Stimulated activated naive CD8-positive, alpha-beta T cell treated with anti-CD3 and anti-CD28 coated beads, Interleukin-15, Interleukin-2, amounts not matched to agents 100 ng/mL and 50 ng/mL, for 24 hours (primary cell): ENCODE measurements around the gene FRMD4A.
"Not testable (repeated sequence)": the region's sequence is repeated elsewhere in the genome, so short reads cannot be mapped to it uniquely, and the experiment has no call there.

Experiments
- H3K27ac Mint-ChIP-seq: one replicate; pipeline ENCODE4 v1.8.0; 2021; ENCODE audit warnings: mild to moderate bottlenecking, mixed read lengths
- H3K27me3 Mint-ChIP-seq: one replicate; pipeline ENCODE4 v1.8.0; 2021; ENCODE audit warnings: mixed read lengths
- H3K36me3 Mint-ChIP-seq: one replicate; pipeline ENCODE4 v1.8.0; 2021; ENCODE audit warnings: low read depth, mixed read lengths
- H3K4me1 Mint-ChIP-seq: one replicate; pipeline ENCODE4 v1.8.0; 2021; ENCODE audit warnings: low read depth, mixed read lengths
- H3K4me3 Mint-ChIP-seq: one replicate; pipeline ENCODE4 v1.8.0; 2021; ENCODE audit warnings: mild to moderate bottlenecking, mixed read lengths
- H3K9me3 Mint-ChIP-seq: one replicate; pipeline ENCODE4 v1.8.0; 2021; ENCODE audit warnings: mixed read lengths

The FRMD4A gene

GRCh38 chr10:14247377-14248116 is 83.2 kb downstream of the FRMD4A start:
- Mint-ChIP-seq H3K36me3 (no peaks in the 10 kb centered on the region), H3K27me3 (peaks cover 31% of the 10 kb centered on the region), H3K27ac (no peak overlapping the region), H3K9me3 (peaks cover 6% of the 10 kb centered on the region), H3K4me3 (no peak overlapping the region), H3K4me1 (no peaks in the 10 kb centered on the region)

- Mint-ChIP-seq H3K9me3 (no peaks in the 10 kb centered on the region), H3K27ac (no peak overlapping the region), H3K4me3 (no peak overlapping the region), H3K27me3 (peaks cover 40% of the 10 kb centered on the region), H3K36me3 (no peaks in the 10 kb centered on the region), H3K4me1 (peaks cover 6% of the 10 kb centered on the region)
Observed at GRCh38 chr10:14244801-14245211, 85.9 kb downstream of the FRMD4A start.

- Mint-ChIP-seq H3K27me3 (peaks cover 41% of the 10 kb centered on the region), H3K9me3 (no peaks in the 10 kb centered on the region), H3K36me3 (no peaks in the 10 kb centered on the region), H3K27ac (no peak overlapping the region), H3K4me3 (no peak overlapping the region), H3K4me1 (peaks cover 6% of the 10 kb centered on the region)
Observed at GRCh38 chr10:14244147-14244546, 86.6 kb downstream of the FRMD4A start.

DNA sequence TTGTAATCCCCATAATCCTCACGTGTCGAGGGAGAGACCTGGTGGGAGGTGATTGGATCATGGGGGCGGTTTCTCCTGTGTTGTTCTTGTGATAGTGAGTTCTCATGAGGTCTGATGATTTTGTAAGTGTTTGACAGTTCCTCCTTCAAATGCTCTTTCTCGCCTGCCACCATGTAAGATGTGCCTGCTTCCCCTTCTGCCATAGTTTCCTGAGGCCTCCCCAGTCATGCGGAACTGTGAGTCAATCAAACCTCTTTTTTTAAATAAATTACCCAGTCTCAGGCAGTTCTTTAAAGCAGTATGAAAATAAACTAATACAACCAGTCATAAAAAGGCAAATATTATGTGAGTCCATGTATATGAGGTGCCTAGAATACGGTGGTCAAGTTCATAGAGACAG is 87.5 kb downstream of the FRMD4A start:
- H3K4me3 Mint-ChIP-seq = no peak overlapping the region
- H3K27me3 Mint-ChIP-seq = peaks cover 46% of the 10 kb centered on the region
- H3K36me3 Mint-ChIP-seq = no peaks in the 10 kb centered on the region
- H3K9me3 Mint-ChIP-seq = no peaks in the 10 kb centered on the region
- peaks cover 6% of the 10 kb centered on the region for H3K4me1 Mint-ChIP-seq
- H3K27ac Mint-ChIP-seq = no peak overlapping the region

- Mint-ChIP-seq H3K9me3 (no peaks in the 10 kb centered on the region), H3K27me3 (peaks cover 49% of the 10 kb centered on the region), H3K4me3 (no peak overlapping the region), H3K27ac (no peak overlapping the region), H3K36me3 (no peaks in the 10 kb centered on the region), H3K4me1 (peaks cover 6% of the 10 kb centered on the region)
Observed at GRCh38 chr10:14241196-14241595, 89.5 kb downstream of the FRMD4A start.

GRCh38 chr10:14240253-14241189 is 90.2 kb downstream of the FRMD4A start:
- no peak overlapping the region for H3K4me3 Mint-ChIP-seq
- no peaks in the 10 kb centered on the region for H3K9me3 Mint-ChIP-seq
- H3K27ac Mint-ChIP-seq = no peak overlapping the region
- peaks cover 6% of the 10 kb centered on the region for H3K4me1 Mint-ChIP-seq
- peaks cover 51% of the 10 kb centered on the region for H3K27me3 Mint-ChIP-seq
- no peaks in the 10 kb centered on the region for H3K36me3 Mint-ChIP-seq

- not testable (repeated sequence) for H3K36me3 Mint-ChIP-seq, H3K4me1 Mint-ChIP-seq, H3K9me3 Mint-ChIP-seq, H3K27ac Mint-ChIP-seq, H3K4me3 Mint-ChIP-seq
- peaks cover 51% of the 10 kb centered on the region for H3K27me3 Mint-ChIP-seq
Observed at GRCh38 chr10:14238659-14239058, 92.1 kb downstream of the FRMD4A start.

DNA sequence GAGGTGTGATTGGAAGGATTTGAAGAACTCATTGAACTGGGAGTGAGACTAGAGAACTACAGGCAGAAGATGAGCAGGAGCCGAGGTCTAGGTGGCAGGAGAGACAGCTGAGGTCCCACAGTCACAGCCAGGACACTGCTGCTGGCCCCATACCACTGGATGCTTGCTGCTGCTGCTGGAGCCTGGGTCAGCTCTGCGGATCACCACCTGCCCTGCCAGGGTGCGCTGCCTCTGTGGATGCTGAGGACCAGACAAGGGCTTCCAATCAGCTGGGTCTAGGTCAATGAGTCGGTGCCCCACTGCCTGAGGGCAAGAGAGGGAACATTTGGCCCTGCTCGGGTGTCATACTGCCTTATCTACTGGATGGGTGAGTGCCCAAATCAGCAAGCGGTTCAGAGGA is 94.4 kb downstream of the FRMD4A start:
- Mint-ChIP-seq H3K4me3 (no peak overlapping the region), H3K4me1 (peaks cover 6% of the 10 kb centered on the region), H3K36me3 (no peaks in the 10 kb centered on the region), H3K9me3 (no peaks in the 10 kb centered on the region), H3K27me3 (peaks cover 47% of the 10 kb centered on the region), H3K27ac (no peak overlapping the region)

DNA sequence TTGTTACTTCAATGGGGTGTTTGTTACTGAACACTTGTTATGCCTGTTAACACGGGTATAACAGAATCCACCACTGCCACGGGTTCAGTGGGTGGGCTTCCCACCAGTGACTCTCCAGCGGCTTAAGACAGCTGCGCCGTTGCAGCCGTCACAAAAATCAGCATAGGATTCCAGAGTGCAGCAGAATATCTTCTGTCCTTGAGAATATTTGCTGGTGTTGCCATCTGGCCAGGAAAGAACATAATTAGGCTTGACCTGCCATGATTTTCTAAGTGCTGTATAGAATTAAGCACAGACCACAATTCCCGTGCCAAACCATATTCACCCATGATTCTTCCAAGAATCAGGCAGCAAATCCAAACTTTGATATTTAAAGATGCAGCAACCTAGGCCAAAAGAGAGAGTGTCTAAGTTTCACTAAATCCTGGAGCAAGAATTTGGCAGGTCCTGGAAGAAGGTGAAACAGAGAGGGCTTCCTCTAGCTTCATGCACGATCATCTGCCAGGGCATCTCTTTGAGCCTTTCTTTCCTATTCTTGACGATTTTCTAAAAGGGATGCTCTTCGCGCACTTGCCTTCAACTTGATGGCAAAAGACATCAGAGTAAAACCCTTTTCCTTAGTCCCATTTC is 95.0 kb downstream of the FRMD4A start:
- peaks cover 49% of the 10 kb centered on the region for H3K27me3 Mint-ChIP-seq
- peaks cover 6% of the 10 kb centered on the region for H3K4me1 Mint-ChIP-seq

GRCh38 chr10:14233566-14233965 is 97.2 kb downstream of the FRMD4A start:
- Mint-ChIP-seq H3K27me3 (peaks cover 45% of the 10 kb centered on the region), H3K27ac (no peak overlapping the region), H3K9me3 (no peaks in the 10 kb centered on the region), H3K4me1 (no peaks in the 10 kb centered on the region), H3K4me3 (no peak overlapping the region), H3K36me3 (no peaks in the 10 kb centered on the region)

More for the DNA sequence above, 95.0 kb downstream of the FRMD4A start:
- no peaks in the 10 kb centered on the region for H3K9me3 Mint-ChIP-seq
- H3K4me3 Mint-ChIP-seq = no peak overlapping the region
- no peak overlapping the region for H3K27ac Mint-ChIP-seq
- H3K36me3 Mint-ChIP-seq = no peaks in the 10 kb centered on the region

GRCh38 chr10:14228798-14229197 is 101.9 kb downstream of the FRMD4A start:
- H3K27ac Mint-ChIP-seq, H3K4me3 Mint-ChIP-seq, H3K4me1 Mint-ChIP-seq, H3K36me3 Mint-ChIP-seq, H3K9me3 Mint-ChIP-seq: not testable (repeated sequence)
- peaks cover 35% of the 10 kb centered on the region for H3K27me3 Mint-ChIP-seq

GRCh38 chr10:14225379-14225778 is 105.3 kb downstream of the FRMD4A start:
- H3K27me3 Mint-ChIP-seq = peaks cover 14% of the 10 kb centered on the region
- H3K9me3 Mint-ChIP-seq = no peaks in the 10 kb centered on the region
- no peak overlapping the region for H3K4me3 Mint-ChIP-seq
- no peak overlapping the region for H3K27ac Mint-ChIP-seq
- H3K36me3 Mint-ChIP-seq = no peaks in the 10 kb centered on the region
- no peaks in the 10 kb centered on the region for H3K4me1 Mint-ChIP-seq

DNA sequence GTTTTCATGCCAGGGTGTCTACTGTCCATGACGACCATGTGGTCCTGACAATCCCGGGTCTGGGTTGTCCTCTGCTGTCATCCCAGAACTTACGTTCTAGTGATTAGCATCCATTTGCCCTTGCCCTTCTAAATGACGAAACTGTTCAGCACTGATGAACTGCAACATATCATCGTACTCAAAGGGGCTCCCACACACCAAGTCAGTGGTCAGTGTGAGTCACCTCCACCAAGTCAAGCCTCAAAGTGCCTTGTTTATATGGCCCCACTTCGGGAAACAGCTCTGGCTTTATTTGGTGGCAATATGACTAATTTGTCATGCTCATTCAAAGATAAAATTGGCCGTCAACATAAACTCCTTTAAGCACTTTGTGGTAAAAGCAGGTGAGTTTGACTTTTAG is 110.7 kb downstream of the FRMD4A start:
- Mint-ChIP-seq H3K27me3 (peaks cover 16% of the 10 kb centered on the region), H3K36me3 (no peaks in the 10 kb centered on the region), H3K27ac (no peak overlapping the region), H3K4me1 (no peaks in the 10 kb centered on the region), H3K9me3 (peaks cover 3% of the 10 kb centered on the region), H3K4me3 (no peak overlapping the region)

GRCh38 chr10:14219411-14219810 is 111.3 kb downstream of the FRMD4A start:
- Mint-ChIP-seq H3K4me1 (no peaks in the 10 kb centered on the region), H3K9me3 (peaks cover 3% of the 10 kb centered on the region), H3K27me3 (peaks cover 12% of the 10 kb centered on the region), H3K36me3 (no peaks in the 10 kb centered on the region), H3K4me3 (no peak overlapping the region), H3K27ac (no peak overlapping the region)

DNA sequence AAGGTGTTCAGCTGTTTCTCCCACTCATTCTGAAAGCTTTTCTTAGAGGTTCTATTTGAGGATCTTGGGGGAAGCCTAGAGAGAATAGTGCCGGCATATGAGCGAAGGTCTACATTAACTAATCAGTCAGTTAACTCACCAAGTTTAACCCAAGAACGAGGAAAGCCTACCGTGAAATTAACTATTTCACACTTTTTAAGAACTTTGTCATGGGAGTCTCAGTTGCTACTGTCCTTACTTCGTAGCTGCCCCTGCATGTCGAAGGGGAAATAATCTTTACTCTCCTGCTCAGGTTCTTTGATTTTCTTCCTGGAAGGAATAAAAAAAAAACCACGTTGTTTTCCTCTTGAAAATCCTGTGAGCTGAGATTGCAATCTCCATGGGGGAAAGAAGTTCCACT is 115.1 kb downstream of the FRMD4A start:
- Mint-ChIP-seq H3K36me3 (no peaks in the 10 kb centered on the region), H3K27me3 (peaks cover 19% of the 10 kb centered on the region), H3K4me1 (no peaks in the 10 kb centered on the region), H3K27ac (no peak overlapping the region), H3K4me3 (no peak overlapping the region), H3K9me3 (peaks cover 7% of the 10 kb centered on the region)
